ENCODE data around the gene WWOX.

WWOX gene

GRCh38 chr16:78292086-78292843, 192.8 kb downstream of the WWOX start:
- TF ChIP-seq, protein P1, sequence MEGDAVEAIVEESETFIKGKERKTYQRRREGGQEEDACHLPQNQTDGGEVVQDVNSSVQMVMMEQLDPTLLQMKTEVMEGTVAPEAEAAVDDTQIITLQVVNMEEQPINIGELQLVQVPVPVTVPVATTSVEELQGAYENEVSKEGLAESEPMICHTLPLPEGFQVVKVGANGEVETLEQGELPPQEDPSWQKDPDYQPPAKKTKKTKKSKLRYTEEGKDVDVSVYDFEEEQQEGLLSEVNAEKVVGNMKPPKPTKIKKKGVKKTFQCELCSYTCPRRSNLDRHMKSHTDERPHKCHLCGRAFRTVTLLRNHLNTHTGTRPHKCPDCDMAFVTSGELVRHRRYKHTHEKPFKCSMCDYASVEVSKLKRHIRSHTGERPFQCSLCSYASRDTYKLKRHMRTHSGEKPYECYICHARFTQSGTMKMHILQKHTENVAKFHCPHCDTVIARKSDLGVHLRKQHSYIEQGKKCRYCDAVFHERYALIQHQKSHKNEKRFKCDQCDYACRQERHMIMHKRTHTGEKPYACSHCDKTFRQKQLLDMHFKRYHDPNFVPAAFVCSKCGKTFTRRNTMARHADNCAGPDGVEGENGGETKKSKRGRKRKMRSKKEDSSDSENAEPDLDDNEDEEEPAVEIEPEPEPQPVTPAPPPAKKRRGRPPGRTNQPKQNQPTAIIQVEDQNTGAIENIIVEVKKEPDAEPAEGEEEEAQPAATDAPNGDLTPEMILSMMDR (IDR thresholded peaks at IDR 0.05; ENCODE audit: low read depth, low read length) = no peak
- DNase-seq (ENCODE audit: extremely low read depth, low read depth) = no peak

DNA sequence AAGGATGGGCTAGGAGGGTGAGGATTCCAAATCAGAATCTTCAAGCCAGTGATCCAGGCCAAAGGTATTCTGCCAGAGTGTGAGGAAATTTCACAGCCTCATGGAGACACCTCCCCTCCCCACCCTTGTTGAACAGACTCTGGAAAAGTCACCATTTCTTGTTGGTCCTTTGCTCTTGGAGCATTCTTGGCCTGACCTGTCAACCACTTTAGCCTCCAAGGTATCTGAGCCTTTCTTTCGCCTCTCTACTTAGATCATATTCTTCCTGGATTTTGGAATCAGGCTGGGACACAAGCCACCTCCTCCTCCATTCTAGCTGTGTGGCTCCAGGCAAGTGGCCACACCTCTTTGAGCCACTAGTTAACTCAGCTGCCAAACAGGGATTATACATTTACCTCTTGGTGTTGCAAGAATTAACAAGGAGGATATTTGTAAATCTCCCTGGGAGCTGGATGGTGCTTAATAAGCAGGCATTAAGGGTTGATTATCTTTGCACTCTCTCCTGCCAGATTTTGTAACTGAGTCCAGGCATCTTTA, 193.5 kb downstream of the WWOX start:
- no peak for DNase-seq (ENCODE audit: extremely low read depth, low read depth)
- TF ChIP-seq, protein P1 (IDR thresholded peaks at IDR 0.05; ENCODE audit: low read depth, low read length) = no peak

- TF ChIP-seq, protein P1 (IDR thresholded peaks at IDR 0.05; ENCODE audit: low read depth, low read length) = no peak
- no peak for DNase-seq (ENCODE audit: extremely low read depth, low read depth)
Measured at GRCh38 chr16:78294538-78295225, 195.2 kb downstream of the WWOX start.

DNA sequence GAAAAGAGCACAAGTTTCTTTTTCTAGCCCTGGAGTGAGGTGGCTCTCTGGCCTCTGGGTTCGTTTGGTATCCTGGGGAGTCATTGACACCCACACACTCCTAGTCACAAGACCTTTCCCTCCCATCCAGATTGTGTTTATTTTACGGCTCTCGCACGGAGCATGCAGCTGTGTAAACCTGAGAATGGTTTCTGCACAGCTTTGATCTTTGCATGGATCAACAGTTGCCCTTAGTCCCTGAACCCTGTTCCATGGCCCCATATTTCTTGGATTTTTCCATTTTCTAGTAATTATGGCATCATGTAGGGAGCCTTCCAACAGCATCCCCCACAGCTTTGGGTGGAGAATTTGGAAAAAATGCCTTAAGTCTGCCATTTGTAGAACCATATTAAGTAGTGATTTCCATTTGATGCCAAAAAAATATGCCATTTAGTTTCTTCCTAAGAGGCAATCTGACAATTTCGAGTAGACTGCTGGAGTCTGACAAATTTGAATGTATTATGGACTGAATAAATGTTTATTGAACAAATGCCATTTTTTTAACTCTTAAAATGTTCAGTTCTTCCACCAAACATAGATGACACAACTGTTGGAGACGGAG, 197.7 kb downstream of the WWOX start:
- TF ChIP-seq, protein P1 (IDR thresholded peaks at IDR 0.05; ENCODE audit: low read depth, low read length) = no peak
- no peak for DNase-seq (ENCODE audit: extremely low read depth, low read depth)

GRCh38 chr16:78298986-78299385, 199.5 kb downstream of the WWOX start:
- DNase-seq (ENCODE audit: extremely low read depth, low read depth) = no peak
- TF ChIP-seq, protein P1 (IDR thresholded peaks at IDR 0.05; ENCODE audit: low read depth, low read length) = no peak

- DNase-seq (ENCODE audit: extremely low read depth, low read depth) = no peak
- TF ChIP-seq, protein P1 (IDR thresholded peaks at IDR 0.05; ENCODE audit: low read depth, low read length) = no peak
Measured at GRCh38 chr16:78300469-78300868, 201.0 kb downstream of the WWOX start.

- DNase-seq (ENCODE audit: extremely low read depth, low read depth) = no peak
- TF ChIP-seq, protein P1 (IDR thresholded peaks at IDR 0.05; ENCODE audit: low read depth, low read length) = no peak
Measured at GRCh38 chr16:78303946-78304345, 204.5 kb downstream of the WWOX start.
